Cardiac fibroblast (primary cell): ENCODE data around the gene MCM9.

Experiments used
- DNase-seq, 2 donors: peaks; one replicate each; pipeline versions ENCODE4 v3.0.0 to v3.0.0-alpha.2; 2010; ENCODE audit warnings: low read depth in 2 of 2
- H3K4me3 ChIP-seq, 2 donors: replicated peaks in 1 of 2; 1 replicate in 1 of 2; 2 replicates in 1 of 2; pipeline ENCODE4 v1.5.1; 2011; ENCODE audit warnings: low read depth in 2 of 2, low read length in 2 of 2, mild to moderate bottlenecking in 2 of 2, moderate library complexity in 1 of 2
- TF ChIP-seq, protein P1 (sequence below): IDR thresholded peaks from one replicate; pipeline ENCODE4 v1.5.1; 2011; ENCODE audit warnings: low read depth, mild to moderate bottlenecking, low read length, inconsistent platforms

MCM9 gene

DNA sequence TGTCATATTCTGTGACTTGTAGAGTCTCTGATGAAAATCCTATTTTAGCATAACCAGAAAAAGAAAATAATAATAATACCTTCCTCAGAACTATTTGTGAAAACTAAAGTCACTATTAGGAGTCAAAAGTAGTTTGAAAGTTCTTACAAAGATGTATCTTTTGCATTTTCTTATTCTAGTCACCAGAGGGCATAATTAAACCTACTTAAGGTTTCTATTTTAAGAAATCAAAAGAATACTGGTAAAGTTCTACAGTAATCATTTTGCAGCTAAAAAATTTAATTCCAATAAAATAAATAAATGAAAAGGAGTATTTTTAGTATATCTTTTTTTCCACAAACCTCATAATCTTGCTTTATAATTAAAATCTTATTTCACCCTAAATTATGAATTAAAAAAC, 28.0 kb upstream of the MCM9 start:
- peak; percentile 34 to 35 for DNase-seq
- no peak overlapping the region for H3K4me3 ChIP-seq
- TF ChIP-seq, protein P1, sequence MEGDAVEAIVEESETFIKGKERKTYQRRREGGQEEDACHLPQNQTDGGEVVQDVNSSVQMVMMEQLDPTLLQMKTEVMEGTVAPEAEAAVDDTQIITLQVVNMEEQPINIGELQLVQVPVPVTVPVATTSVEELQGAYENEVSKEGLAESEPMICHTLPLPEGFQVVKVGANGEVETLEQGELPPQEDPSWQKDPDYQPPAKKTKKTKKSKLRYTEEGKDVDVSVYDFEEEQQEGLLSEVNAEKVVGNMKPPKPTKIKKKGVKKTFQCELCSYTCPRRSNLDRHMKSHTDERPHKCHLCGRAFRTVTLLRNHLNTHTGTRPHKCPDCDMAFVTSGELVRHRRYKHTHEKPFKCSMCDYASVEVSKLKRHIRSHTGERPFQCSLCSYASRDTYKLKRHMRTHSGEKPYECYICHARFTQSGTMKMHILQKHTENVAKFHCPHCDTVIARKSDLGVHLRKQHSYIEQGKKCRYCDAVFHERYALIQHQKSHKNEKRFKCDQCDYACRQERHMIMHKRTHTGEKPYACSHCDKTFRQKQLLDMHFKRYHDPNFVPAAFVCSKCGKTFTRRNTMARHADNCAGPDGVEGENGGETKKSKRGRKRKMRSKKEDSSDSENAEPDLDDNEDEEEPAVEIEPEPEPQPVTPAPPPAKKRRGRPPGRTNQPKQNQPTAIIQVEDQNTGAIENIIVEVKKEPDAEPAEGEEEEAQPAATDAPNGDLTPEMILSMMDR = peak; percentile 19

DNA sequence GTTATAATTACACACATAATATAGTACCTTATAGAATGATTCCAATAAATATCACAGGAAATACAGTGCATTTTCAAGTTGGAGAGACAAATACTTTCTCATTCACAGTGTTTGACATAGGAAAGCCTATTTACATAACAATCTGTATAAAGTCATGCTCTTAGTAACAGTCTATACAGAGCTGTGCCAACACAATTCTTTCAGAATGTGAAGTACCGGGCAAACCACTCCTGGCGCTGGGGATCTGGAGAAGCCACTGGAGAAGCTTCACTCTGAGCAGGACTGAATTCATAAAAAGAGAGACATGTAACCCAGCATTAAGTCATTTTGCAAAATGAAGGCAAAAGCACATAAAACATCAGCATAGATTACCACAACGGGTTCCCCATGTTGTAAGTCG, 24.9 kb upstream of the MCM9 start:
- TF ChIP-seq, protein P1 = no peak
- no peak for DNase-seq
- H3K4me3 ChIP-seq = no peak overlapping the region

DNA sequence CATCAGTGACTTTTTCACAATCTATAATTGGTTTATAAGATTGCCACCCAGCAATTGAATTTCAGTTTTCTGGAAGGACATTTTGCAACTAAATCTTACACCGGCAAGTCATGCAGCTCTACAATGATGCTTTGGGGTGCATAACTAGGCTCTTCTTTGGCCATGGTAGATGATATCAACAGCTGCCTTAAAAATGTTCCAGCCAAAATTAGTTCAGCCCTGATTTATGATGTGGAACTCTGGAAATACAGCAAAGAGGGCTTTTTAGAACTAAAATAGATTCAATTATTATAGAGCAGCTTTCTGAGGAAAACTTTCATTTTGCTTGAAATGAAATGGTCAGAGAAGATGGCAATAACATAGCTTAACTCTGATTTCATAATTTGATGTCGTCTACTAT, 18.4 kb upstream of the MCM9 start:
- DNase-seq = no peak
- TF ChIP-seq, protein P1 = no peak

DNA sequence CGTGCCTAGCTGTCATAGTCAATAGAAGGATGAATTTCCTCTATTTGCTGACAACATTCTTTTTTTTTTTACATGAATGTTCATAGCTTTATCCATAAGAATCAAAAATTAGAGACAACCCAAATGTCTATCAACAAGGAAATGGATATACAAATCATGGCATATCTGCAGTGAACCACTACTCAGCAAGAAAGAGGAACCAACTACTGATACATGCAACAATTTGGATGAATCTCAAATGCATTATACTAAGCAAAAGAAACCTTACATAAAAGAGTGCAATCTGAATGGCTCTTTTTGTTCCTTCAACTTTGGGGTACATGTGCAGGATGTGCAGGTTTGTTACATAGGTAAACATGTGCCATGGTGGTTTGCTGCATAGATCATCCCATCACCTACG, 17.7 kb upstream of the MCM9 start:
- no peak for DNase-seq
- no peak overlapping the region for H3K4me3 ChIP-seq
- TF ChIP-seq, protein P1 = no peak

More for the DNA sequence above, 18.4 kb upstream of the MCM9 start:
- H3K4me3 ChIP-seq = no peak overlapping the region

DNA sequence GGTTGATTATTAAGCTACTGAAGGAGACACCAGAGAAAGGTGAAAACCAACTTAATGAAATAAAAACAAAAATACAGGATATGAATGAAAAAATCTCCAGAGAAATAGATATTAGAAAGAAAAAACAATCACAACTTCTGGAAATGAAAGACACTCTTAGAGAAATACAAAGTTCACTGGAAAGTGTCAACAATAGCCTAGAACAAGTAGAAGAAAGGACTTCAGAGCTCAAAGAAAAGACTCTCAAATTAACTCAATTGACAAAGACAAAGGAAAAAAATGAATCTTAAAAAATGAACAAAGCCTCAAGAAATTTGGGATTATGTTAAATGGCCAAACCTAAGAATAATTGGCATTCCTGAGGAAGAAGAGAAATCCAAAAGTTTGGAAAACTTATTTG, 10.3 kb upstream of the MCM9 start:
- TF ChIP-seq, protein P1 = no peak
- DNase-seq = no peak
- H3K4me3 ChIP-seq = no peak overlapping the region

DNA sequence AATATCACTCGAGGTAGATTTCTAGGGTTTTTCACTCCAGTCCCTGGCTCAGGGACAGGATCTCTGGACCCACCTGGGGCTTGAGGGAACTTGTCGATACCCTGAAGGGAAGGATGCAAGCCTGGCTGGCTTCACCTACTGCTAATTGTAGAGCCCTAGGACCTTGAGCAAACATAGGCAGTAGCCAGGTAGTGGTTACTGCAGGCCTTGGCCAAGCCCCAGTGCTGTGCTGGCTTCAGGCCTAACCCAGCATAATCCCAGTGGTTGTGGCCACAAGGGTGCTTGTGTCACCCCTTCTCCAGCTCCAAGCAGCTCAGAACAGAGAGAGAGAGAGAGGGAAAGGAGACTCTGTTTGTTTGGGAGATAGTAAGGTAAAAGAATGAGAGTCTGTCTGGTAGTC, 5.8 kb upstream of the MCM9 start:
- no peak overlapping the region for H3K4me3 ChIP-seq
- DNase-seq = no peak
- TF ChIP-seq, protein P1 = no peak

DNA sequence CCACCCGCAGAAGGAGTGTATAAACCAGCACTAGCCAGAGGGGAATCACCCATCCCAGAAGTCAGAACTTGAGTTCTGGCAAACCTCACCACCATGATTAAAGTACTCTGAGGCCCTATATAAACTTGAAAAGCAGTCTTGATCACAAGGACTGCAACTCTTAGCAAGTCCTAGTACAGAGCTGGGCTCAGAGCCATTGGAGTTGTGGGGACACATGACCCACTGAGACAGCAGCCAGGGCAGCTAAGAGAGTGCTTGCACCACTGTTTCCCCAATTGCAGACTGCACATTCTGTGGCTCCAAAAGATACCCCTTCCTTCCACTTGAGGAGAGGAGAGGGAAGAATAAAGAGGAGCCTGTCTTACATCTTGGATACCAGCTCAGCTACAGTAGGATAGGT, 4.7 kb upstream of the MCM9 start:
- no peak for DNase-seq
- no peak overlapping the region for H3K4me3 ChIP-seq
- TF ChIP-seq, protein P1 = no peak
